Measurements from ENCODE around the gene LANCL2. TPM values are rescaled to one million over a fixed set of nuclear protein-coding genes. Genes with fewer than 3 reads are reported as not detected.

Gene LANCL2
- total and polyA plus RNA-seq, 9 of the 15 experiments (the other 6 are each of a cell fraction or from before 2014, with no cell fraction given) = 5.3 to 18.5 (median 13.5) TPM

DNA sequence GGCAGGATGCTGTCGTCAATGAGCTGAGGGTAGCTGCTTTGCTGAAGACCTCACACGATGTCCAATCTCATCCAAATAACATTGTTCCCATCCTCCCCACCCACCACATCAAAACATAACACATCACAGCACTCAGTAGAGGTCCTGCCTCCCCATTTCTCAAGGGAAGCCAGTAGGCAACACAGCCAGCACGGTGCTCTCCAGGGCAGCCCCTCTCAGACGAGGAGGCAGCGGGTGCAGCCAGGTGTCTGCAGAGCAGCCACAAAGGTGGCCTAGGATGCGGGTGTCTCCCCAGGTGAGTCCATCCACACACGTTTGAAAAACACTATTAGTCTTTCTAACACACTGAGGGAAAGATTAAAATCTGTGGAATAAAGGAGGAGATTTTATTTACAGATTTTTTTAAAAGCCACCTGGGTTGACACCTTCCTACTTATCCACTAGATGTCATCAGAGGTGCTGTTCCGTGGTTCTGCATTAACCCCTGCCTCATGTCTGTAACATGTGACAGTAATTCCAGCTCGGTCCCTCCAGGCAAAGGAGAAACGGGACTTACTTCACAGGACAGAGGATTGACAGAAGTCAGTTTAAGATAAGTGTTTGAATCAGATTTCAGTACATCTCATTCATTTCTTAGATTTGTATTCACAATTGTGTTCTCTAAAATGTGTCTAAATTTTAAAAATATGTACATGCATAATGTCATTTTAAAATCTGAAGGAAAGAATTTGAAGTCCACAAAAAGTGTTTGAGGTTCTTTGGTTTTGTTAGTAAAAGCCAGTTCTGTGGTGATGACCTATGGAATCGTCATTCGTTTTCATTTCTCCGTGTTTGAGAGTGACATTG lies 68.0 kb downstream of the LANCL2 start (continued):
- TF ChIP-seq, protein P1, sequence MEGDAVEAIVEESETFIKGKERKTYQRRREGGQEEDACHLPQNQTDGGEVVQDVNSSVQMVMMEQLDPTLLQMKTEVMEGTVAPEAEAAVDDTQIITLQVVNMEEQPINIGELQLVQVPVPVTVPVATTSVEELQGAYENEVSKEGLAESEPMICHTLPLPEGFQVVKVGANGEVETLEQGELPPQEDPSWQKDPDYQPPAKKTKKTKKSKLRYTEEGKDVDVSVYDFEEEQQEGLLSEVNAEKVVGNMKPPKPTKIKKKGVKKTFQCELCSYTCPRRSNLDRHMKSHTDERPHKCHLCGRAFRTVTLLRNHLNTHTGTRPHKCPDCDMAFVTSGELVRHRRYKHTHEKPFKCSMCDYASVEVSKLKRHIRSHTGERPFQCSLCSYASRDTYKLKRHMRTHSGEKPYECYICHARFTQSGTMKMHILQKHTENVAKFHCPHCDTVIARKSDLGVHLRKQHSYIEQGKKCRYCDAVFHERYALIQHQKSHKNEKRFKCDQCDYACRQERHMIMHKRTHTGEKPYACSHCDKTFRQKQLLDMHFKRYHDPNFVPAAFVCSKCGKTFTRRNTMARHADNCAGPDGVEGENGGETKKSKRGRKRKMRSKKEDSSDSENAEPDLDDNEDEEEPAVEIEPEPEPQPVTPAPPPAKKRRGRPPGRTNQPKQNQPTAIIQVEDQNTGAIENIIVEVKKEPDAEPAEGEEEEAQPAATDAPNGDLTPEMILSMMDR (IDR thresholded peaks at IDR 0.05 in 2 of 3, conservative IDR thresholded peaks at IDR 0.05 in 1 of 3; ENCODE audit: insufficient read depth in 2 of 3, low read depth in 1 of 3, low read length in 3 of 3) = peak; percentile 38 to 65 (median 49); a peak in 5 of 6 replicates
- TF ChIP-seq RAD21 (CRISPR knock-in tag; conservative IDR thresholded peaks at IDR 0.05 in 1 of 2, IDR thresholded peaks at IDR 0.05 in 1 of 2) (peak; percentile 40 to 70; a peak in 3 of 4 replicates), DMBX1 (CRISPR knock-in tag; IDR thresholded peaks at IDR 0.05; ENCODE audit: borderline replicate concordance) (no peak), DPF2 (IDR thresholded peaks at IDR 0.05) (no peak), L3MBTL2 (IDR thresholded peaks at IDR 0.05) (peak; percentile 32; the same call in 1 of the 2 replicates), RAD51 (IDR thresholded peaks at IDR 0.05; ENCODE audit: borderline replicate concordance, low read depth) (peak; percentile 15; the same call in 1 of the 2 replicates), ZNF12 (CRISPR knock-in tag; IDR thresholded peaks at IDR 0.05) (no peak), MITF (IDR thresholded peaks at IDR 0.05) (0 out of 2 replicates have a peak, but pooled peaks have one; percentile 25)
